Activated CD8-positive, alpha-beta memory T cell treated with anti-CD3 and anti-CD28 coated beads, Interleukin-2, amount 10 ng/mL, durations not matched to agents 7 days and 5 days (primary cell): ENCODE data around the gene PRKCB. TPM values are rescaled to one million over a fixed set of nuclear protein-coding genes. Genes with fewer than 3 reads are reported as not detected.
"Not testable (repeated sequence)": the region's sequence is repeated elsewhere in the genome, so short reads cannot be mapped to it uniquely, and the experiment has no call there.

Experiments used
- ATAC-seq: fragments of 150-1000 bp; cut with Tn5 transposase; one replicate; pipeline ENCODE4 v1.10.0; 2021; ENCODE audit warnings: moderate library complexity
- CTCF ChIA-PET: fragments of 350-600 bp; sonication (Branson Sonifier 250); formaldehyde crosslinking; loops from one replicate; lab custom pipeline; 2021; ENCODE audit warnings: antibody characterized with exemption; lab: Charles Lee
- DNase-seq: peaks from one replicate; pipeline ENCODE4 v3.0.0-alpha.2; 2020
- H3K27ac Mint-ChIP-seq: one replicate; pipeline ENCODE4 v1.8.0; 2021; ENCODE audit warnings: mild to moderate bottlenecking, mixed read lengths
- H3K27me3 Mint-ChIP-seq: one replicate; pipeline ENCODE4 v1.8.0; 2021; ENCODE audit warnings: mixed read lengths
- H3K36me3 Mint-ChIP-seq: one replicate; pipeline ENCODE4 v1.8.0; 2021; ENCODE audit warnings: mild to moderate bottlenecking, mixed read lengths
- H3K4me1 Mint-ChIP-seq: one replicate; pipeline ENCODE4 v1.8.0; 2021; ENCODE audit warnings: mixed read lengths
- H3K4me3 Mint-ChIP-seq: one replicate; pipeline ENCODE4 v1.8.0; 2021; ENCODE audit warnings: mild to moderate bottlenecking, moderate library complexity, mixed read lengths
- H3K9me3 Mint-ChIP-seq: one replicate; pipeline ENCODE4 v1.8.0; 2022; ENCODE audit warnings: low read depth, mixed read lengths
- total RNA-seq, 2 experiments: library from RNA; stranded (reverse); gene quantifications; one replicate each; pipeline ENCODE4 v1.2.3, GENCODE V29; 2021

PRKCB gene
- total RNA-seq, 2 experiments from 2014 or later: 98.5 to 125 TPM

GRCh38 chr16:24005577-24005976, 169.8 kb downstream of the PRKCB start:
- Mint-ChIP-seq H3K9me3 (no peaks in the 10 kb centered on the region), H3K4me3 (no peak overlapping the region), H3K27ac (peak overlapping the region; percentile 5), H3K4me1 (peaks cover 24% of the 10 kb centered on the region), H3K27me3 (no peaks in the 10 kb centered on the region), H3K36me3 (peaks cover 17% of the 10 kb centered on the region)
- ATAC-seq: no peak
- CTCF ChIA-PET: interaction anchor here (1.2 to 3.1 kb wide), 3 partner anchors 128 to 205 kb away, joined by 3 to 22 read pairs (median 6); no protein-coding TSS in a partner anchor
- DNase-seq: no peak

- H3K4me1 Mint-ChIP-seq: peaks cover 31% of the 10 kb centered on the region
- H3K9me3 Mint-ChIP-seq: no peaks in the 10 kb centered on the region
- H3K27me3 Mint-ChIP-seq: no peaks in the 10 kb centered on the region
- DNase-seq (no peak), ATAC-seq (no peak)
- no peak overlapping the region for H3K27ac Mint-ChIP-seq
- no peak overlapping the region for H3K4me3 Mint-ChIP-seq
- CTCF ChIA-PET: interaction anchor here (1.2 to 3.1 kb wide), 4 partner anchors 41 to 211 kb away, joined by 4 to 22 read pairs (median 5); no protein-coding TSS in a partner anchor
- peaks cover 15% of the 10 kb centered on the region for H3K36me3 Mint-ChIP-seq
Observed at GRCh38 chr16:24007391-24007790, 171.6 kb downstream of the PRKCB start.

GRCh38 chr16:24007934-24008333, 172.2 kb downstream of the PRKCB start:
- ATAC-seq: no peak

GRCh38 chr16:24009098-24009497, 173.3 kb downstream of the PRKCB start:
- H3K36me3 Mint-ChIP-seq: peaks cover 8% of the 10 kb centered on the region
- H3K27me3 Mint-ChIP-seq: no peaks in the 10 kb centered on the region
- DNase-seq: no peak
- peaks cover 45% of the 10 kb centered on the region for H3K4me1 Mint-ChIP-seq
- no peak overlapping the region for H3K27ac Mint-ChIP-seq
- CTCF ChIA-PET: interaction anchor here (0.6 to 9.0 kb wide), 10 partner anchors 11 to 204 kb away, joined by 3 to 239 read pairs (median 7); no protein-coding TSS in a partner anchor
- no peak overlapping the region for H3K4me3 Mint-ChIP-seq
- no peaks in the 10 kb centered on the region for H3K9me3 Mint-ChIP-seq
- ATAC-seq: no peak

More at GRCh38 chr16:24007934-24008333, 172.2 kb downstream of the PRKCB start:
- H3K36me3 Mint-ChIP-seq: peaks cover 11% of the 10 kb centered on the region
- no peak overlapping the region for H3K4me3 Mint-ChIP-seq
- H3K27me3 Mint-ChIP-seq: no peaks in the 10 kb centered on the region
- H3K4me1 Mint-ChIP-seq: peaks cover 36% of the 10 kb centered on the region
- CTCF ChIA-PET: interaction anchor here (1.3 to 3.1 kb wide), 2 partner anchors 204 to 211 kb away, joined by 4 to 22 read pairs; no protein-coding TSS in a partner anchor
- DNase-seq: no peak
- H3K27ac Mint-ChIP-seq: no peak overlapping the region
- no peaks in the 10 kb centered on the region for H3K9me3 Mint-ChIP-seq

- no peak overlapping the region for H3K4me3 Mint-ChIP-seq
- ATAC-seq: no peak
- peaks cover 6% of the 10 kb centered on the region for H3K36me3 Mint-ChIP-seq
- H3K4me1 Mint-ChIP-seq: peaks cover 51% of the 10 kb centered on the region
- CTCF ChIA-PET: interaction anchor here (0.6 to 9.0 kb wide), 61 partner anchors 9 to 496 kb away, joined by 3 to 239 read pairs (median 4); partner anchors contain the start of genes PLK1 and PRKCB
- no peaks in the 10 kb centered on the region for H3K9me3 Mint-ChIP-seq
- no peak for DNase-seq
- no peaks in the 10 kb centered on the region for H3K27me3 Mint-ChIP-seq
- H3K27ac Mint-ChIP-seq: no peak overlapping the region
Observed at GRCh38 chr16:24009955-24010354, 174.2 kb downstream of the PRKCB start.

- DNase-seq (peak; percentile 87), ATAC-seq (peak; percentile 69)
- Mint-ChIP-seq H3K36me3 (peaks cover 6% of the 10 kb centered on the region), H3K27ac (no peak overlapping the region), H3K9me3 (no peaks in the 10 kb centered on the region), H3K27me3 (no peaks in the 10 kb centered on the region), H3K4me3 (no peak overlapping the region), H3K4me1 (peaks cover 53% of the 10 kb centered on the region)
- CTCF ChIA-PET: interaction anchor here (0.6 to 9.0 kb wide), 60 partner anchors 10 to 496 kb away, joined by 3 to 239 read pairs (median 4); partner anchors contain the start of genes PLK1 and PRKCB
Observed at GRCh38 chr16:24010440-24011089, 174.8 kb downstream of the PRKCB start.

GRCh38 chr16:24011237-24011636, 175.5 kb downstream of the PRKCB start:
- Mint-ChIP-seq H3K4me1 (peaks cover 49% of the 10 kb centered on the region), H3K4me3 (no peak overlapping the region), H3K9me3 (no peaks in the 10 kb centered on the region), H3K36me3 (peaks cover 3% of the 10 kb centered on the region), H3K27me3 (no peaks in the 10 kb centered on the region), H3K27ac (no peak overlapping the region)
- no peak for ATAC-seq
- CTCF ChIA-PET: interaction anchor here (0.6 to 9.0 kb wide), 9 partner anchors 10 to 206 kb away, joined by 4 to 239 read pairs (median 12); no protein-coding TSS in a partner anchor
- DNase-seq: no peak

- no peak overlapping the region for H3K4me3 Mint-ChIP-seq
- peaks cover 57% of the 10 kb centered on the region for H3K4me1 Mint-ChIP-seq
- H3K27ac Mint-ChIP-seq: peak overlapping the region; percentile 86
- DNase-seq (no peak), ATAC-seq (no peak)
- H3K27me3 Mint-ChIP-seq: no peaks in the 10 kb centered on the region
- H3K36me3 Mint-ChIP-seq: peaks cover 5% of the 10 kb centered on the region
- H3K9me3 Mint-ChIP-seq: no peaks in the 10 kb centered on the region
- CTCF ChIA-PET: interaction anchor here (1.0 to 9.0 kb wide), 7 partner anchors 23 to 238 kb away, joined by 3 to 239 read pairs (median 3); no protein-coding TSS in a partner anchor
Observed at GRCh38 chr16:24013054-24013636, 177.4 kb downstream of the PRKCB start.

GRCh38 chr16:24013864-24014645, 178.3 kb downstream of the PRKCB start:
- H3K27me3 Mint-ChIP-seq: no peaks in the 10 kb centered on the region
- peak; percentile 87 for ATAC-seq
- H3K4me1 Mint-ChIP-seq: peaks cover 55% of the 10 kb centered on the region
- H3K27ac Mint-ChIP-seq: peak overlapping the region; percentile 86
- CTCF ChIA-PET: interaction anchor here (0.9 to 9.0 kb wide), 9 partner anchors 10 to 239 kb away, joined by 3 to 239 read pairs (median 3); no protein-coding TSS in a partner anchor
- H3K4me3 Mint-ChIP-seq: peak overlapping the region; percentile 10
- DNase-seq: peak; percentile 80
- H3K36me3 Mint-ChIP-seq: peaks cover 7% of the 10 kb centered on the region
- H3K9me3 Mint-ChIP-seq: no peaks in the 10 kb centered on the region

- H3K27me3 Mint-ChIP-seq, H3K4me3 Mint-ChIP-seq, H3K36me3 Mint-ChIP-seq, H3K9me3 Mint-ChIP-seq, ATAC-seq, DNase-seq: not testable (repeated sequence)
- peak overlapping the region; percentile 74 for H3K27ac Mint-ChIP-seq
- CTCF ChIA-PET: interaction anchor here (0.9 to 9.0 kb wide), 7 partner anchors 9 to 210 kb away, joined by 3 to 239 read pairs (median 4); no protein-coding TSS in a partner anchor
- peaks cover 53% of the 10 kb centered on the region for H3K4me1 Mint-ChIP-seq
Observed at GRCh38 chr16:24014955-24015354, 179.2 kb downstream of the PRKCB start.

GRCh38 chr16:24015923-24016322, 180.1 kb downstream of the PRKCB start:
- Mint-ChIP-seq H3K27ac (no peak overlapping the region), H3K4me3 (no peak overlapping the region), H3K9me3 (no peaks in the 10 kb centered on the region), H3K36me3 (peaks cover 5% of the 10 kb centered on the region), H3K4me1 (peaks cover 54% of the 10 kb centered on the region), H3K27me3 (no peaks in the 10 kb centered on the region)
- DNase-seq: no peak
- CTCF ChIA-PET: interaction anchor here (0.7 to 9.0 kb wide), 8 partner anchors 15 to 211 kb away, joined by 3 to 239 read pairs (median 4); no protein-coding TSS in a partner anchor
- ATAC-seq: no peak

GRCh38 chr16:24018485-24018884, 182.7 kb downstream of the PRKCB start:
- peaks cover 10% of the 10 kb centered on the region for H3K36me3 Mint-ChIP-seq

More at GRCh38 chr16:24018485-24018884, 182.7 kb downstream of the PRKCB start:
- CTCF ChIA-PET: interaction anchor here (1.6 kb wide), 1 partner anchor 18 kb away, joined by 6 read pairs; no protein-coding TSS in a partner anchor
- H3K27ac Mint-ChIP-seq: no peak overlapping the region
- DNase-seq (no peak), ATAC-seq (no peak)
- H3K4me1 Mint-ChIP-seq: peaks cover 50% of the 10 kb centered on the region
- no peaks in the 10 kb centered on the region for H3K9me3 Mint-ChIP-seq
- H3K27me3 Mint-ChIP-seq: no peaks in the 10 kb centered on the region
- no peak overlapping the region for H3K4me3 Mint-ChIP-seq
